ENCODE results near the gene CASQ1. TPM values are rescaled to one million over a fixed set of nuclear protein-coding genes. Genes with fewer than 3 reads are reported as not detected.

The CASQ1 gene
- total RNA-seq, 4 donors from 2014 or later: 0.95 TPM; not detected in 3

- Histone ChIP-seq H3K4me1 (peaks cover 43 to 81% (median 56%) of the 10 kb centered on the region in 3 donors), H3K9me3 (no peaks in the 10 kb centered on the region), H3K27ac (peak overlapping the region in 3 of 4 donors; percentile 57 to 96 (median 66)), H3K4me3 (no peak overlapping the region), H3K36me3 (peaks cover 21 to 65% (median 24%) of the 10 kb centered on the region in 3 donors), H3K27me3 (no peaks in the 10 kb centered on the region)
- 57 to 65% methylated on average over 5 of the region's 6 CpGs for WGBS, 2 donors
- TF ChIP-seq POLR2A (IDR thresholded peaks at IDR 0.05) (no peak), CTCF (IDR thresholded peaks at IDR 0.05) (no peak)
- DNase-seq: no peak
- intact Hi-C loops (cut with DNase I): loop anchor here (5.0 kb wide), 1 partner anchor 106 kb away; no protein-coding TSS in a partner anchor
Observed at GRCh38 chr1:160208557-160209320, 18.4 kb downstream of the CASQ1 start.

- Histone ChIP-seq H3K36me3 (peaks cover 28 to 73% (median 29%) of the 10 kb centered on the region in 3 donors), H3K4me1 (peaks cover 48 to 82% (median 53%) of the 10 kb centered on the region in 3 donors), H3K9me3 (no peaks in the 10 kb centered on the region), H3K27ac (peak overlapping the region in 3 of 4 donors; percentile 57 to 96 (median 66)), H3K4me3 (no peak overlapping the region), H3K27me3 (no peaks in the 10 kb centered on the region)
- DNase-seq: no peak
- intact Hi-C loops (cut with DNase I): loop anchor here (5.0 kb wide), 1 partner anchor 107 kb away; no protein-coding TSS in a partner anchor
- WGBS, 2 donors: 58 to 68% methylated on average over 5 to 7 of the region's 7 CpGs
- TF ChIP-seq CTCF (IDR thresholded peaks at IDR 0.05): no peak
- TF ChIP-seq POLR2A (IDR thresholded peaks at IDR 0.05): no peak
Observed at GRCh38 chr1:160209321-160210046, 19.1 kb downstream of the CASQ1 start.

- intact Hi-C loops (cut with DNase I): no loop called here
- peaks cover 46 to 84% (median 48%) of the 10 kb centered on the region in 3 donors for H3K4me1 ChIP-seq
- no peak for DNase-seq
- H3K4me3 ChIP-seq: no peak overlapping the region
- H3K9me3 ChIP-seq: no peaks in the 10 kb centered on the region
- no peak for TF ChIP-seq POLR2A (IDR thresholded peaks at IDR 0.05)
- TF ChIP-seq CTCF (IDR thresholded peaks at IDR 0.05): no peak
- H3K36me3 ChIP-seq: peaks cover 30 to 83% (median 38%) of the 10 kb centered on the region in 3 donors
- peak overlapping the region in 3 of 4 donors; percentile 4 to 36 (median 18) for H3K27ac ChIP-seq
- 72 to 74% methylated on average over 4 of the region's 5 CpGs for WGBS, 2 donors
- H3K27me3 ChIP-seq: no peaks in the 10 kb centered on the region
Observed at GRCh38 chr1:160210561-160210960, 20.2 kb downstream of the CASQ1 start.

GRCh38 chr1:160211046-160211790 lies 20.8 kb downstream of the CASQ1 start:
- H3K27ac ChIP-seq: peak overlapping the region in 2 of 4 donors; percentile 4 to 36
- intact Hi-C loops (cut with DNase I): no loop called here

More at GRCh38 chr1:160211046-160211790, 20.8 kb downstream of the CASQ1 start:
- Histone ChIP-seq H3K4me3 (no peak overlapping the region), H3K9me3 (no peaks in the 10 kb centered on the region), H3K27me3 (no peaks in the 10 kb centered on the region), H3K36me3 (peaks cover 33 to 90% (median 42%) of the 10 kb centered on the region in 3 donors), H3K4me1 (peaks cover 44 to 85% (median 46%) of the 10 kb centered on the region in 3 donors)
- no peak for DNase-seq
- TF ChIP-seq POLR2A (IDR thresholded peaks at IDR 0.05) (no peak), CTCF (IDR thresholded peaks at IDR 0.05) (no peak)
- 72 to 84% methylated on average over 9 of the region's 10 CpGs for WGBS, 2 donors
